Measurements from ENCODE around the gene AKAP17A. TPM values are rescaled to one million over a fixed set of nuclear protein-coding genes. Genes with fewer than 3 reads are reported as not detected.
A peak's percentile ranks its signal among the peaks of the same experiment; 100 is the strongest.

The AKAP17A gene
- total RNA-seq, 1 experiment from 2014 or later: 38.3 TPM

DNA sequence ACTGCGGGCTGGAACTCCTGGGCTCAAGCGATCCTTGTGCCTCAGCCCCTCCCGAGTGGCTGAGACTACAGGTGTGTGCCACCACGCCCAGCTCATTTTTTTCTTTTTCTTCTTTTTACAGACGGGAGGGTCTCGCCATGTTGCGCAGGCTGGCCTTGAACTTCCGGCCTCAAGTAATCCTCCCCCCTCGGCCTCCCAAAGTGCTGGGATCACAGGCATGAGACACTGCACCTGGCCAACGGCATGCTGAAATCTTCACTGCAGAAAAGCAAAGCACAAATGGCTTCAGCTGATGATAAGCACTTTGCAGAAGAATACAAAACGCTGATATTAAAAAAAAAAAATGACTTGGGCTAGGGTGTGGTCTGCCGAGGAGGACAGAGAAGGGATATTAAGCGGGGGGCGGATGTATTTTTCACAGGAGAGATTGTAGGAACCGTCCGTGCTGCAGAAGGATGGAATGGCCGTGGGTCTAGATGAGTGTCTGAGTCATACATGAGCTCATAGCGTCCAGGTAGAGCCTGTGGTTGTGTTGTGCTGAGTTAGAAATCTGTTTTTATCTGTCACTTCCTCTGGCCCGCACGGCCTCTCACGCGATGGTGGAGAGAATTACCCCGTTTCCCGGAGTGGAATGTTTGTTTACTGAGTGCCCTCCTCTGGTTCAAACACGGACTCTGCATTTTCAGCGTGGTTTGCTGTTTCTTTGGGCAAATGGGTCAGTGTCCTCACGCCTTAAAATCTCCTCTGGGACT lies 8.5 kb upstream of the AKAP17A start:
- peak; percentile 22 for DNase-seq (ENCODE audit: low spot score)

DNA sequence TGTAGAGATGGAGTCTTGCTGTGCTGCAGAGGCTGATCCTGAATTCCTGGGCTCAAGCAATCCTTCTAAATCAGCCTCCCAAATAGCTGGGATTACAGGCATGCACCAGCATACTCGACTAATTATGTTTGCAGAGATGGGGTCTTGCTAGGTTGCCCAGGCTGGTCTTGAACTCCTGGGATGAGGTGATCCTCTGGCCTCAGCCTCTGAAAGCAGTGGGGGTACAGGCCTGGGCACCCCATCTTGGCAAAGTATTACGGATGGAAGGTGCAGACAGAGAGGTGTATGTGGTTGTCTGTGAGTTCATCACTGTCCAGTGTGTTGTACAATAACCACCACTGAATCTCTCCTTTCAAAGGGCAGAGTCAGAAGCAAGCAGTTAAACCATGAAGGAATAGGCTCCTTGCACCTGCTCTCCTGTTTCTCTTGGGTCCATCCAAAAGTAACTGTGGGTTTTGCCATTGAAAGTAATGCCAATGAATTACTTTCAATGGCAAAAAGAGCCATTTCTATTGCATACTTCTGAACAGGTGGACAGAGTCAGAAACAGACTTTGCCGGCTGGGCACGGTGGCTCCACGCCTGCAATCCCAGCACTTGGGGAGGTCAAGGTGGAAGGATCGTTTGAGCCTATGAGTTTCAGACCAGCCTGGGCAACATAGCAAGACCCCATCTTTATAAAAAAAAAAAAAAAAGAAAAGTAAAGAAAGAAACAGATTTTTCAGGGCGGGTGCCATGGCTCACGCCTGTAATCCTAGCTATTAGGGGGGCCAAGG lies 7.0 kb upstream of the AKAP17A start:
- DNase-seq (ENCODE audit: low spot score): no peak

GRCh38 chrX:1587161-1587560 lies 4.2 kb upstream of the AKAP17A start:
- DNase-seq (ENCODE audit: low spot score): no peak

GRCh38 chrX:1589356-1590130 lies 1.9 kb upstream of the AKAP17A start:
- no peak for DNase-seq (ENCODE audit: low spot score)

DNA sequence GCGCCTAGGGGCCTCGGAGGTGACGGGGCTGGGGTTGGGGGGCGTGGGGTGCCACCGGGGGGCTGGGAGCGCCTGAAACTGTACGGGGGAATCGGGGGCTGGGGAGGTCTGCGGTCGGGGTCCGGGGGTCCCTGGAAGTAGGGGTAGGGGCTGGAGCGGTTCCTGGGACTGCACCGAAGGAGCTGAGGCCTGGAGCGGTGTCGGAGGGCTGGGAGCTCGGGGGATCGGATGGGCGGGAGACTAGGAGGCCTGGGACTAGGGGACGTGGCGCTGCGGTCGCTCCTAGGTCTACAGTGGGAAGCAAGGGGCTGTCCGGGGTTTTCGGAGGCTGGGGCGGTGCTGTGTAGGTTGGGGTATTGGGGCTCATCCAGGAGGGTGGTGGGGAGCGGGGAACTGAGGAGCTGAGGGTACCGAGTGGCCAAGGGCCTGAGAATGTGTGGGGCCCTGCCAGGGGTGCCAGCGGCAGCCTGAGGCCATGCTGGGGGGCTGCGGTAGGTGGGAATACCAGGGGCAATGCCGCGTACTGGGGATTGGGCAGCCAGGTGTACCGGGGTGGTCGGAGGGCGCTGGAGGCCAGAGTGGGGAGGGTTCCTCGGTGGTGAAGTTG lies 562 bp downstream of the AKAP17A start:
- no peak for DNase-seq (ENCODE audit: low spot score)

DNA sequence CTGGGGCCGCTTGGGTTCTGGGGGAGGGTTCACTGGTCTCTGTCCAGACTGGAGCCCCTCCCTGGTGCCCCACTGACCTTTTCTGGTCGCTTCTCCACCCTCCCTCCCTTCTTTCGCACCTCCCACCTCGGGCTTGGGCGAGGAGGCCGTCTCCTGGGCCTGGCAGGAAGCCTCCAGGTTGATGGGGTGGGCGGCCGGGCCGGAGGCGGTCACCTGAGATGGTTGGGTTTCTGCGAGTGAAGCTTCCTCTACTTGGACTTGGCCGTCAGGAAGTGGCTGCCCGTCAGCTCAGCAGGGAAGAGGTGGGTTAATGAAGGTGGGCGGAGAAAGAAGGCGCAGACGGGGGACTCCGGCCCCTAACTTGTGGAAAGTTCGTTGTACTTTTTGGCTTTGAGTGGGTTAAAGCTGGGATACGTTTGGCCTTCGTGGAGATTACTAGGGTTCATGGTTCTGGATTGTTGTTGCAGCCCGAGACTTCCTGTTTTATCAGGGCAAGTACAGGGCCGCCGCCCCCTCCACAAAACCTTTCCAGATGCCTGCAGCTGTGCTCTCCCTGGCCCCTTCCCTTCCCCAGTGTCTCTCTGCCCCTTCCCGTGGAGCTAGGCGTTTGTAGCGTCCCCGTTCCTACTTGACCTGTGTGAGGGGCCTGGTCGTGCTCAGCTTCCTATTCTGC lies 1.2 kb downstream of the AKAP17A start:
- DNase-seq (ENCODE audit: low spot score): no peak

DNA sequence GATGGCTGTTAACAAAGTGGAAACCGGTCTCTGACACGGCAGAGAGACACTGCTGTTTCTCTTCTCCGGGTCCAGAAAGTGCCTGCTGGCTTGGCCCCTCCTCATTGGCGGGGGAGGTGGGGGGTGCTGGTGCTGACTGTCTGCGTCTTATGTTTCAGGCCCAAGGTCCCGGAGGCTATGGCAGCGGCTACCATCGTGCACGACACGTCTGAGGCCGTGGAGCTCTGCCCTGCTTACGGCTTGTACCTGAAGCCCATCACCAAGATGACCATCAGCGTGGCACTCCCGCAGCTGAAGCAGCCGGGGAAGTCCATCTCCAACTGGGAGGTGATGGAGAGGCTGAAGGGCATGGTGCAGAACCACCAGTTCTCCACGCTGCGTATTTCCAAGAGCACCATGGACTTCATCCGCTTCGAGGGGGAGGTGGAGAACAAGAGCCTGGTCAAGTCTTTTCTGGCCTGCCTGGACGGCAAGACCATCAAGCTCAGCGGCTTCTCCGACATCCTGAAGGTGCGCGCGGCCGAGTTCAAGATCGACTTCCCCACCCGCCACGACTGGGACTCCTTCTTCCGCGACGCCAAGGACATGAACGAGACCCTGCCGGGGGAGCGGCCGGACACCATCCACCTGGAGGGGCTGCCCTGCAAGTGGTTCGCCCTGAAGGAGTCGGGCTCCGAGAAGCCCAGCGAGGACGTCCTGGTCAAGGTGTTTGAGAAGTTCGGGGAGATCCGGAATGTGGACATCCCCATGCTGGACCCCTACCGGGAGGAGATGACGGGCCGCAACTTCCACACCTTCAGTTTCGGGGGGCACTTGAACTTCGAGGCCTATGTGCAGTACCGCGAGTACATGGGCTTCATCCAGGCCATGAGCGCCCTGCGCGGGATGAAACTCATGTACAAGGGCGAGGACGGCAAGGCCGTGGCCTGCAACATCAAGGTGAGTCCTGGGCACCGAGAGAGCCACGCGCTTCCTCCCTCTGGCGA lies 2.2 kb downstream of the AKAP17A start:
- DNase-seq (ENCODE audit: low spot score): no peak

- DNase-seq (ENCODE audit: low spot score): no peak
Measured at GRCh38 chrX:1595711-1596060, 4.3 kb downstream of the AKAP17A start.

- DNase-seq (ENCODE audit: low spot score): no peak
Measured at GRCh38 chrX:1596676-1597344, 5.4 kb downstream of the AKAP17A start.

DNA sequence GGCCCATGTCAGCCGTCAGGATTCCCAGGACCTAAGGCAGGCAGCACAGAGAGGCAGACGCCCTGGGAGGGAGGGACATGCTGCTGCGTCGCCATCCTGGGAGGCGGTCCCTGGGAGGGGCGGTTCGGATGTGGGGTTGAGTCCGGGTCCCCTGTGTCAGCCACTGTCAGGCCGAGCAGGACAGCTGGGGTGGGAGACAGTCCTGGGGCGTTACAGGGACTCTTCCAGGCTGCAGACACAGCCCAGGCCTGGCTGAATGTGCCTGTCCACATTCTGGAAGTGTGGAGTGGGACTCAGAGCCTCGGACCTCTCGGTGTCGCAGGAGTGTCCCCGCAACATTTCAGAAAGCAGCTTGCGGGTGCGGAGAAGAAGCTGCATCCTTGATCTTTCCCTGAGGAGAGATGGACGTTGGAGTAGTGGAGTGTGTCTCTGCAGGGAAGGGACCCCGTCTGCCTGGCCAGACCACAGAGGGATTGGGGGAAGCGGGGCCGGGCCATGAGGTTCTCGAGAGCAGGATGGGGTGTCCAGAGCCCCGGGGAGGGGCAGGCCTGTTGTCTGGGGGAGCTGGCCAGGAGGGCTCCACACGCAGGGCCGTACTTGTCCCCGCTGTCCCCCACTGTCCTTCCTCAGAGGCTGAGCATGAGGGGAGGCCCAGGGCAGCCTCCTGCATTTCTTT lies 6.1 kb downstream of the AKAP17A start:
- DNase-seq (ENCODE audit: low spot score): no peak

DNA sequence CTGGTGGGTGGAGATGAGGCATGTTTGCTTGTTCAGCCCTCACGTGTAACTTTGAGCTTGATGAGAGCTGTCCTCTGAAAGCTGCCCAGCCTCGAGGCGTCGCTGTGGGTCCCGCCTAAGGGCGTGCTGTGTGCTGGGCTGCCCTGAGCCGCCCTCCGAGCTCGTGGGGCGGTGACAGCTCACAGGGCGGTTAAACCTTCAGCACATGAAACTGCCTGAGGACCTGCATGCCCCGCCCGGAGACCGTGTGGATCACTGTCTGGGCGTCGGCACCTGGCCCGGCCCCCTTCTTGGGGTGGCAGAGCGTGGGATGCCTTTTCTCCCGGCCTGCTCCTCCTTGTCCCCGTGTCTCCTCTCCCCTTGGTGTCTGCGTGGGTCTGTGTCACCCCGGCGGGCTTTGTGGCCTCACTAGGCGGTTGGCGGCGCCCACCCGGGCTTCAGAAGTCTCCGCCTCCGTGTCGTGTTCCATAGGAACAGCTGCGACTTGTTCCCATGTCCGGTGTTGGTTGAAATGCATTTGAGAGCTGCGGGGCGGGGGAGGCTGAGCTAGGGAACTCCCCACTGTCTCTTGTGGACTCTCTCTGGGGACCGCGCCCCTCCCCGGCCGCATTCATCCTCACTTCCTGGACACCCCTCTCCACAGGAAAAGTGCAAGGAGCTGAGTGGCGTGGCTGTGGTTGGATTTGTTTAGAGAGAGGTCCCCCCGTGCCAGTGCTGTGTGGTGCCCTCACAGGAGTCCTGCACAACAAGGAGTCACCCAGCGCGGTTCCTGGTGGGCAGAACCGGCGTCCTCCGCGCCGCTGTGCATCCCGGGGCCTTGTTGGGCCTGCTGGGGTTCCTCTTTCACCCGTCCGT lies 6.8 kb downstream of the AKAP17A start:
- DNase-seq (ENCODE audit: low spot score): no peak

- no peak for DNase-seq (ENCODE audit: low spot score)
Measured at GRCh38 chrX:1598876-1599790, 7.7 kb downstream of the AKAP17A start.

DNA sequence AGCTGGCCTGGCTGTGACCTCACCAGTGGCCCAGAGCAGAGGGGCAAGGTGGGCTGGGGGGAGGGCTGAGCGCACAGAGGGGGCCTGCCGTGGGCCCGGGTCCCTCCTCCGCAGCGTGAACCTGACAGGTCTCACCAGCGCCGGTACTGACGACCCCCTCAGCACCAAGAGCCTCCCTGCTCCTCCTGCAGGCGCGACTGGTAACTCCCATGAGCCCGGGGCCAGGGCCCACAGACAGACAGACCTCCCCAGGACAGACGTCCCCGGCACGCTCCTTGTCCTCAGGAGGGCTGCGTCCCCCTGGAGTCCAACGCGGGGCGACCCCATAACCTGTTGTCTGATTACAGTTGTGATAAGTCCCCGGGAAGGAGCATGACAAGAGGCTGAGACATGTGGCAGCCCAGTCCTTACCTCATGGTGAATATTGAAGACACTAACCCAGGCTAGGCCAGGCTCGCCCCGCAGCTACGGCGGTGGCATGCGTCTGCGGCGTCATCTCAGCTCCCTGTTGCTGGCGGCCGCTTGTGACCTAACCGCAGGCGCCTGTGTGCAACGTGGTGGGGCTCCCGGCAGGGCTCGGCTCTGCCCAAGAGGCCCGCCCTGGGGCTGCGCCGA lies 8.5 kb downstream of the AKAP17A start:
- no peak for DNase-seq (ENCODE audit: low spot score)

DNA sequence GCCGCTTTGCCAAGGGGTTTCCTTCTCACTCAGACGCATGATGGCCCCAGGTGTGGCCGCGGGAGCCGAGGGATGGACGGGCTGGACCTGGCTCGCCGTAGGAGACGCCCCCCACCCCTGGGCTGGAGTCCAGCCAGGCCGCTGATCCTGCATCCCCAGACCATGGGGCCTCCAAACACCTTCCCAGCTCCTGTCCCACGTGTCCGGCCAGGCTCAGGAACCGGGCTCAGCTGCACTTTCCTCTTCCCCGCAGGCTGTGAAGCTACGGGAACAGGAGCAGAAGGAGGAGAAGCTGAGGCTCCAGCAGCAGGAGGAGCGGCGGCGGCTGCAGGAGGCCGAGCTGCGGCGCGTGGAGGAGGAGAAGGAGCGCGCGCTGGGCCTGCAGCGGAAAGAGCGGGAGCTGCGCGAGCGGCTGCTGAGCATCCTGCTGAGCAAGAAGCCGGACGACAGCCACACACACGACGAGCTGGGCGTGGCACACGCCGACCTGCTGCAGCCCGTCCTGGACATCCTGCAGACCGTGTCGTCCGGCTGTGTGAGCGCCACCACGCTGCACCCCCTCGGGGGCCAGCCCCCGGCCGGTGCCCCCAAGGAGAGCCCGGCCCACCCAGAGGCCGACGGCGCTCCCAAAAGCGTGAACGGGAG lies 9.1 kb downstream of the AKAP17A start:
- no peak for DNase-seq (ENCODE audit: low spot score)

GRCh38 chrX:1601051-1601767 lies 9.8 kb downstream of the AKAP17A start:
- DNase-seq (ENCODE audit: low spot score): no peak

- DNase-seq (ENCODE audit: low spot score): no peak
Measured at GRCh38 chrX:1601768-1602085, 10.3 kb downstream of the AKAP17A start.
